Fibroblast of lung (primary cell): ENCODE measurements around the gene AP4S1.

Experiments
- EZH2 ChIP-seq: IDR thresholded peaks from 2 replicates; pipeline ENCODE4 v1.5.1; 2012; ENCODE audit warnings: low read length, control low read depth, mild to moderate bottlenecking; ENCODE audit errors: missing control alignments
- TF ChIP-seq, protein P1 (sequence below), 2 donors: IDR thresholded peaks in 1 of 2; conservative IDR thresholded peaks in 1 of 2; 1 replicate in 1 of 2; 2 replicates in 1 of 2; pipeline ENCODE4 v1.5.1; 2011 to 2012; ENCODE audit warnings: low read length in 2 of 2, control low read depth in 1 of 2, inconsistent platforms in 1 of 2, low read depth in 1 of 2, mild to moderate bottlenecking in 1 of 2

DNA sequence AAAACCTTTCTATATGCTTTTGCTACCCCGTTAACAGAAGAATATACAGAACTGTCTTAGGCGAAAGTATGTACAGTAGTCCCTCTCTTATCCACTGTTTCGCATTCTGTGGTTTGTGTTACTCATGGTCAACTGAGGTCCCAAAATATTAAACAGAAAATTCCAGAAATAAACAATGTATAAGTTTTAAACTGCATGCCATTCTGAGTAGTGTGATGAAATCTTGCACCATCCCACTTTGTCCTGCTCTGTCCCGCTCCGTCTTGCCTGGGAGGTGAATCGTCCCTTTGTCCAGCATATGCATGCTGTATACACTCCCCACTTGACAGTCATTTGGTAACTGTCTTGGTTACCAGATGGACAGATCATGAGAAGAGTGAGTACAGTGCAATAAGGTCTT, 70.8 kb downstream of the AP4S1 start:
- TF ChIP-seq, protein P1, sequence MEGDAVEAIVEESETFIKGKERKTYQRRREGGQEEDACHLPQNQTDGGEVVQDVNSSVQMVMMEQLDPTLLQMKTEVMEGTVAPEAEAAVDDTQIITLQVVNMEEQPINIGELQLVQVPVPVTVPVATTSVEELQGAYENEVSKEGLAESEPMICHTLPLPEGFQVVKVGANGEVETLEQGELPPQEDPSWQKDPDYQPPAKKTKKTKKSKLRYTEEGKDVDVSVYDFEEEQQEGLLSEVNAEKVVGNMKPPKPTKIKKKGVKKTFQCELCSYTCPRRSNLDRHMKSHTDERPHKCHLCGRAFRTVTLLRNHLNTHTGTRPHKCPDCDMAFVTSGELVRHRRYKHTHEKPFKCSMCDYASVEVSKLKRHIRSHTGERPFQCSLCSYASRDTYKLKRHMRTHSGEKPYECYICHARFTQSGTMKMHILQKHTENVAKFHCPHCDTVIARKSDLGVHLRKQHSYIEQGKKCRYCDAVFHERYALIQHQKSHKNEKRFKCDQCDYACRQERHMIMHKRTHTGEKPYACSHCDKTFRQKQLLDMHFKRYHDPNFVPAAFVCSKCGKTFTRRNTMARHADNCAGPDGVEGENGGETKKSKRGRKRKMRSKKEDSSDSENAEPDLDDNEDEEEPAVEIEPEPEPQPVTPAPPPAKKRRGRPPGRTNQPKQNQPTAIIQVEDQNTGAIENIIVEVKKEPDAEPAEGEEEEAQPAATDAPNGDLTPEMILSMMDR (conservative IDR thresholded peaks at IDR 0.05 in 1 of 2, IDR thresholded peaks at IDR 0.05 in 1 of 2; ENCODE audit: low read depth in 1 of 2, low read length in 2 of 2) = no peak
- TF ChIP-seq EZH2 = no peak
